K562 (cell line): Measurements from ENCODE around the gene CCDC15. TPM values are rescaled to one million over a fixed set of nuclear protein-coding genes. Genes with fewer than 3 reads are reported as not detected.

Experiments used
- ATAC-seq: fragments of 200-7000 bp; cut with Tn5 transposase; 3 replicates; pipeline ENCODE4 v1.9.1; 2020; ENCODE audit warnings: moderate library complexity
- BruUV-seq: library from RNA; stranded (reverse); fragments of 400-500 nt; replicated peaks from 2 replicates; lab custom pipeline; 2021; lab: Mats Ljungman, UMichigan
- CTCF ChIA-PET: fragments of 300-600 bp; formaldehyde crosslinking; extraction: SDS; loops from one replicate; lab custom pipeline; 2021; ENCODE audit warnings: low intra/inter-chr PET ratio; lab: Yijun Ruan, JAX
- POLR2A ChIA-PET: fragments of 300-600, 350-650 bp; sonication (Branson Sonifier 250); formaldehyde crosslinking; extraction: SDS; loops from one replicate; lab custom pipeline; 2021; ENCODE audit warnings: antibody characterized with exemption, inconsistent platforms; lab: Yijun Ruan, JAX
- DNase-seq, 4 experiments: peaks; one replicate each; pipeline versions ENCODE4 v3.0.0 to v3.0.0-alpha.2; 2011 to 2018; ENCODE audit warnings: low spot score in 3 of 4, mixed read lengths in 3 of 4; ENCODE audit errors: extremely low read depth in 1 of 4
- FAIRE-seq: peaks from 2 replicates; lab custom pipeline; 2011; peaks lifted over from hg19 to GRCh38; lab: Jason Lieb, UNC
- H2AFZ ChIP-seq: 2 replicates; pipeline ENCODE4 v1.6.0; 2011; ENCODE audit warnings: low read depth, low read length, control low read depth, inconsistent platforms
- H3K27ac ChIP-seq: fragments of 200-600 bp; 3 replicates; pipeline ENCODE4 v1.8.0; 2011; ENCODE audit warnings: low read depth, mild to moderate bottlenecking, control low read depth, inconsistent platforms, low read length, moderate library complexity, mixed read lengths; ENCODE audit errors: extremely low read depth
- H3K27me3 ChIP-seq, 2 experiments: fragments of 300-600 bp in 1 of 2; 2 replicates in 1 of 2; 3 replicates in 1 of 2; pipeline versions ENCODE4 v1.6.0 to v1.8.0; 2011; ENCODE audit warnings: inconsistent platforms in 2 of 2, low read length in 2 of 2, mild to moderate bottlenecking in 1 of 2, mixed read lengths in 1 of 2, moderate library complexity in 1 of 2; ENCODE audit not compliant: control insufficient read depth in 2 of 2, insufficient read depth in 2 of 2
- H3K36me3 ChIP-seq: fragments of 300-600 bp; 3 replicates; pipeline ENCODE4 v1.8.0; 2011; ENCODE audit warnings: mild to moderate bottlenecking, low read length, inconsistent platforms; ENCODE audit not compliant: control insufficient read depth, insufficient read depth
- H3K4me1 ChIP-seq, 2 experiments: fragments of 200-600 bp in 1 of 2; replicated peaks in 1 of 2; 2 replicates in 1 of 2; 3 replicates in 1 of 2; pipeline versions ENCODE4 v1.5.1 to v1.8.0; 2011; ENCODE audit warnings: inconsistent platforms in 2 of 2, low read length in 2 of 2, mild to moderate bottlenecking in 1 of 2, mixed read lengths in 1 of 2, moderate library complexity in 1 of 2; ENCODE audit not compliant: control insufficient read depth in 2 of 2, insufficient read depth in 2 of 2
- H3K4me2 ChIP-seq: 2 replicates; pipeline ENCODE4 v1.6.1; 2011; ENCODE audit warnings: low read length, control low read depth, inconsistent platforms, mixed read lengths; ENCODE audit not compliant: insufficient read depth
- H3K4me3 ChIP-seq: fragments of 200-600 bp; sonication (generic), shearing (Covaris generic); 2 replicates; pipeline ENCODE4 v1.5.1; 2016; ENCODE audit warnings: control low read depth, inconsistent platforms
- H3K79me2 ChIP-seq: fragments of 200-600 bp; 3 replicates; pipeline ENCODE4 v1.8.0; 2011; ENCODE audit warnings: low read length, inconsistent platforms; ENCODE audit not compliant: control insufficient read depth, insufficient read depth
- H3K9ac ChIP-seq, 2 experiments: 2 replicates each; pipeline versions ENCODE4 v1.6.0 to v1.6.1; 2011; ENCODE audit warnings: low read depth in 2 of 2, low read length in 2 of 2, control low read depth in 1 of 2, inconsistent platforms in 1 of 2, mild to moderate bottlenecking in 1 of 2, mixed read lengths in 1 of 2; ENCODE audit not compliant: insufficient read depth in 1 of 2
- H3K9me1 ChIP-seq: one replicate; pipeline ENCODE4 v1.6.0; 2011; ENCODE audit warnings: inconsistent platforms, mild to moderate bottlenecking, low read length, moderate library complexity; ENCODE audit not compliant: control insufficient read depth, insufficient read depth
- H3K9me3 ChIP-seq: replicated peaks from 2 replicates; pipeline ENCODE4 v1.5.1; 2011; ENCODE audit warnings: low read depth, low read length, inconsistent platforms; ENCODE audit not compliant: control insufficient read depth, insufficient read depth
- H4K20me1 ChIP-seq: replicated peaks from 2 replicates; pipeline ENCODE4 v1.6.1; 2011; ENCODE audit warnings: low read length, inconsistent platforms, mixed read lengths; ENCODE audit not compliant: control insufficient read depth, insufficient read depth
- BACH1 ChIP-seq: fragments of 200-800 bp; sonication (Bioruptor generic); IDR thresholded peaks from 2 replicates; pipeline ENCODE4 v1.6.1; 2016; ENCODE audit warnings: missing genetic modification characterization, missing compliant biosample characterization
- BMI1 ChIP-seq: fragments of 150-350 bp; IDR thresholded peaks from 2 replicates; pipeline ENCODE4 v1.6.1; 2014; ENCODE audit warnings: low read length
- CXXC5 ChIP-seq: fragments of 250-450 bp; sonication (Bioruptor Pico); IDR thresholded peaks from 2 replicates; pipeline ENCODE4 v1.8.0; 2022; ENCODE audit warnings: inconsistent platforms, mild to moderate bottlenecking, moderate library complexity
- GABPB2 ChIP-seq: fragments of 250-450 bp; sonication (Bioruptor Pico); conservative IDR thresholded peaks from 2 replicates; pipeline ENCODE4 v1.5.1; 2021; ENCODE audit warnings: mild to moderate bottlenecking
- MTF1 ChIP-seq: fragments of 250-450 bp; sonication (Bioruptor Pico); IDR thresholded peaks from 2 replicates; pipeline ENCODE4 v1.9.0; 2021; ENCODE audit warnings: moderate library complexity, mild to moderate bottlenecking, inconsistent platforms, borderline replicate concordance
- NFE2 ChIP-seq: IDR thresholded peaks from 2 replicates; pipeline ENCODE4 v1.6.1; 2014; ENCODE audit warnings: antibody characterized with exemption, low read depth
- NR4A1 ChIP-seq, 2 experiments: fragments of 250-450 bp in 1 of 2; fragments of 450-650 bp in 1 of 2; sonication (Bioruptor Pico) in 1 of 2; IDR thresholded peaks; 2 replicates each; pipeline versions ENCODE4 v1.4.0 to v1.6.1; 2016 to 2020; ENCODE audit warnings: mild to moderate bottlenecking in 2 of 2, missing compliant biosample characterization in 1 of 2, missing genetic modification characterization in 1 of 2, moderate library complexity in 1 of 2
- POLR2AphosphoS5 ChIP-seq: IDR thresholded peaks from 2 replicates; pipeline ENCODE4 v1.6.1; 2011; ENCODE audit warnings: mild to moderate bottlenecking, low read depth, low read length, moderate library complexity; ENCODE audit not compliant: control insufficient read depth, insufficient read depth
- RBBP5 ChIP-seq: fragments of 200-600 bp; sonication (generic); IDR thresholded peaks from 2 replicates; pipeline ENCODE4 v1.6.1; 2012; ENCODE audit warnings: borderline replicate concordance, mild to moderate bottlenecking, low read length, control low read depth, inconsistent platforms; ENCODE audit not compliant: insufficient read depth, poor library complexity, severe bottlenecking
- ZKSCAN1 ChIP-seq: fragments of 150-350 bp; IDR thresholded peaks from 2 replicates; pipeline ENCODE4 v1.6.1; 2016; ENCODE audit warnings: low read depth, low read length
- ZNF263 ChIP-seq: sonication (generic); formaldehyde crosslinking; IDR thresholded peaks from 2 replicates; pipeline ENCODE4 v1.8.0; 2022; ENCODE audit warnings: mild to moderate bottlenecking, missing genetic modification reagents, borderline replicate concordance
- ZNF764 ChIP-seq: fragments of 250-450 bp; sonication (Bioruptor Pico); IDR thresholded peaks from 2 replicates; pipeline ENCODE4 v1.4.0; 2020; ENCODE audit warnings: low read depth, mild to moderate bottlenecking, moderate library complexity
- WGBS: fragments of 100-300 bp; shearing (Covaris generic); methylation state at CpG from one replicate; pipeline ENCODE4 v1.1.6; 2016; ENCODE audit warnings: low coverage, mixed read lengths; ENCODE audit not compliant: insufficient coverage; ENCODE audit errors: missing lambda C conversion rate; 5-methylcytosine and 5-hydroxymethylcytosine counted together
- in situ Hi-C: fragments of 300-500 bp; cut with MboI; formaldehyde crosslinking; loops from 4 replicates; pipeline ENCODE4 v1.15.0; 2018; ENCODE audit warnings: inconsistent platforms, mixed read lengths
- intact Hi-C: fragments of 100-400 bp; cut with micrococcal nuclease; formaldehyde crosslinking; loops from 2 replicates; pipeline ENCODE4 v1.14.2; 2022
- polyA plus RNA-seq, 8 experiments: library from polyadenylated mRNA; depleted of rRNA in 4 of 8; stranded (reverse) in 5 of 8; unstranded in 3 of 8; fragments of >200 nt; fragmentation: Nextera tagmentation in 2 of 8; fragmentation: Illumina TruSeq in 1 of 8; extraction: Ambion mirVana in 2 of 8; extraction: Trizol in 1 of 8; gene quantifications; 2 replicates each; pipeline versions ENCODE4 v1.2.1 to v1.2.3, GENCODE V29; 2011 to 2014; ENCODE audit warnings: inconsistent platforms in 1 of 8, missing spikeins in 1 of 8
- total RNA-seq, 7 experiments: library from RNA; depleted of rRNA in 6 of 7; stranded (reverse); fragments of >200 nt in 6 of 7; fragmentation: Illumina TruSeq in 2 of 7; extraction: Trizol in 2 of 7; gene quantifications; 2 replicates each; pipeline versions ENCODE4 v1.2.1 to v1.2.3, GENCODE V29; 2011 to 2021; ENCODE audit warnings: low replicate concordance in 1 of 7
- TF ChIP-seq, protein P1 (sequence below): fragments of 450-650 bp; IDR thresholded peaks from 2 replicates; pipeline ENCODE4 v1.6.1; 2017; ENCODE audit warnings: antibody characterized with exemption, mild to moderate bottlenecking
- TF ChIP-seq, protein P2 (sequence below): IDR thresholded peaks from 2 replicates; pipeline ENCODE4 v1.6.1; 2011; ENCODE audit not compliant: insufficient read length; ENCODE audit errors: extremely low read depth
- TF ChIP-seq, protein P3 (sequence below): sonication (generic); formaldehyde crosslinking; IDR thresholded peaks from 2 replicates; pipeline ENCODE4 v1.8.1; 2023; ENCODE audit warnings: mild to moderate bottlenecking, missing genetic modification reagents

Gene CCDC15
- total and polyA plus RNA-seq, 9 of the 15 experiments (the other 6 are each of a cell fraction or from before 2014, with no cell fraction given) = 1.9 to 9.2 (median 3.9) TPM

GRCh38 chr11:125075900-125076317 is 121.9 kb downstream of the CCDC15 start:
- H3K4me2 ChIP-seq = peak overlapping the region; percentile 64; the same call in 1 of the 2 replicates
- H3K4me3 ChIP-seq = no peak overlapping the region
- FAIRE-seq = peak; percentile 19
- no peaks in the 10 kb centered on the region for H3K9me3 ChIP-seq
- no peaks in the 10 kb centered on the region for H3K27me3 ChIP-seq
- ATAC-seq = peak; percentile 36
- no TSS peak for BruUV-seq
- peaks cover 44 to 52% of the 10 kb centered on the region in 2 experiments for H3K4me1 ChIP-seq
- in situ Hi-C loops (no loop called here), intact Hi-C loops (no loop called here)
- ChIA-PET CTCF (interaction anchor here (0.7 kb wide), 1 partner anchor 10 kb away, joined by 3 read pairs; no protein-coding TSS in a partner anchor), POLR2A (no interaction called here)
- peak overlapping the region; percentile 39 to 66; a peak in 3 of 4 replicates for H3K9ac ChIP-seq
- no peaks in the 10 kb centered on the region for H4K20me1 ChIP-seq
- H3K79me2 ChIP-seq = no peaks in the 10 kb centered on the region
- H3K9me1 ChIP-seq = peaks cover 5% of the 10 kb centered on the region
- peak; percentile 60 to 68 (median 62) for DNase-seq
- 45% methylated on average over 11 of the region's 11 CpGs for WGBS
- H3K36me3 ChIP-seq = no peaks in the 10 kb centered on the region
- H2AFZ ChIP-seq = peak overlapping the region; percentile 88
- peak overlapping the region; percentile 62 for H3K27ac ChIP-seq
- TF ChIP-seq NFE2 (peak; percentile 82), RBBP5 (no peak), ZNF764 (CRISPR knock-in tag) (0 out of 2 replicates have a peak, but pooled peaks have one; percentile 11), CXXC5 (CRISPR knock-in tag) (0 out of 2 replicates have a peak, but pooled peaks have one; percentile 41), GABPB2 (no peak), MTF1 (CRISPR knock-in tag) (no peak), ZKSCAN1 (no peak), POLR2AphosphoS5 (no peak), BMI1 (no peak), ZNF263 (CRISPR knock-in tag) (no peak), NR4A1 (CRISPR knock-in tag; IDR thresholded peaks at IDR 0.05) (no peak), NR4A1 (tag; IDR thresholded peaks at IDR 0.05) (peak; percentile 64; the same call in 1 of the 2 replicates), BACH1 (tag) (0 out of 2 replicates have a peak, but pooled peaks have one; percentile 27)
- TF ChIP-seq, protein P1, sequence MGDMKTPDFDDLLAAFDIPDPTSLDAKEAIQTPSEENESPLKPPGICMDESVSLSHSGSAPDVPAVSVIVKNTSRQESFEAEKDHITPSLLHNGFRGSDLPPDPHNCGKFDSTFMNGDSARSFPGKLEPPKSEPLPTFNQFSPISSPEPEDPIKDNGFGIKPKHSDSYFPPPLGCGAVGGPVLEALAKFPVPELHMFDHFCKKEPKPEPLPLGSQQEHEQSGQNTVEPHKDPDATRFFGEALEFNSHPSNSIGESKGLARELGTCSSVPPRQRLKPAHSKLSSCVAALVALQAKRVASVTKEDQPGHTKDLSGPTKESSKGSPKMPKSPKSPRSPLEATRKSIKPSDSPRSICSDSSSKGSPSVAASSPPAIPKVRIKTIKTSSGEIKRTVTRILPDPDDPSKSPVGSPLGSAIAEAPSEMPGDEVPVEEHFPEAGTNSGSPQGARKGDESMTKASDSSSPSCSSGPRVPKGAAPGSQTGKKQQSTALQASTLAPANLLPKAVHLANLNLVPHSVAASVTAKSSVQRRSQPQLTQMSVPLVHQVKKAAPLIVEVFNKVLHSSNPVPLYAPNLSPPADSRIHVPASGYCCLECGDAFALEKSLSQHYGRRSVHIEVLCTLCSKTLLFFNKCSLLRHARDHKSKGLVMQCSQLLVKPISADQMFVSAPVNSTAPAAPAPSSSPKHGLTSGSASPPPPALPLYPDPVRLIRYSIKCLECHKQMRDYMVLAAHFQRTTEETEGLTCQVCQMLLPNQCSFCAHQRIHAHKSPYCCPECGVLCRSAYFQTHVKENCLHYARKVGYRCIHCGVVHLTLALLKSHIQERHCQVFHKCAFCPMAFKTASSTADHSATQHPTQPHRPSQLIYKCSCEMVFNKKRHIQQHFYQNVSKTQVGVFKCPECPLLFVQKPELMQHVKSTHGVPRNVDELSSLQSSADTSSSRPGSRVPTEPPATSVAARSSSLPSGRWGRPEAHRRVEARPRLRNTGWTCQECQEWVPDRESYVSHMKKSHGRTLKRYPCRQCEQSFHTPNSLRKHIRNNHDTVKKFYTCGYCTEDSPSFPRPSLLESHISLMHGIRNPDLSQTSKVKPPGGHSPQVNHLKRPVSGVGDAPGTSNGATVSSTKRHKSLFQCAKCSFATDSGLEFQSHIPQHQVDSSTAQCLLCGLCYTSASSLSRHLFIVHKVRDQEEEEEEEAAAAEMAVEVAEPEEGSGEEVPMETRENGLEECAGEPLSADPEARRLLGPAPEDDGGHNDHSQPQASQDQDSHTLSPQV = peak; percentile 82
- TF ChIP-seq, protein P2, sequence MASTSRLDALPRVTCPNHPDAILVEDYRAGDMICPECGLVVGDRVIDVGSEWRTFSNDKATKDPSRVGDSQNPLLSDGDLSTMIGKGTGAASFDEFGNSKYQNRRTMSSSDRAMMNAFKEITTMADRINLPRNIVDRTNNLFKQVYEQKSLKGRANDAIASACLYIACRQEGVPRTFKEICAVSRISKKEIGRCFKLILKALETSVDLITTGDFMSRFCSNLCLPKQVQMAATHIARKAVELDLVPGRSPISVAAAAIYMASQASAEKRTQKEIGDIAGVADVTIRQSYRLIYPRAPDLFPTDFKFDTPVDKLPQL = no peak
- TF ChIP-seq, protein P3, sequence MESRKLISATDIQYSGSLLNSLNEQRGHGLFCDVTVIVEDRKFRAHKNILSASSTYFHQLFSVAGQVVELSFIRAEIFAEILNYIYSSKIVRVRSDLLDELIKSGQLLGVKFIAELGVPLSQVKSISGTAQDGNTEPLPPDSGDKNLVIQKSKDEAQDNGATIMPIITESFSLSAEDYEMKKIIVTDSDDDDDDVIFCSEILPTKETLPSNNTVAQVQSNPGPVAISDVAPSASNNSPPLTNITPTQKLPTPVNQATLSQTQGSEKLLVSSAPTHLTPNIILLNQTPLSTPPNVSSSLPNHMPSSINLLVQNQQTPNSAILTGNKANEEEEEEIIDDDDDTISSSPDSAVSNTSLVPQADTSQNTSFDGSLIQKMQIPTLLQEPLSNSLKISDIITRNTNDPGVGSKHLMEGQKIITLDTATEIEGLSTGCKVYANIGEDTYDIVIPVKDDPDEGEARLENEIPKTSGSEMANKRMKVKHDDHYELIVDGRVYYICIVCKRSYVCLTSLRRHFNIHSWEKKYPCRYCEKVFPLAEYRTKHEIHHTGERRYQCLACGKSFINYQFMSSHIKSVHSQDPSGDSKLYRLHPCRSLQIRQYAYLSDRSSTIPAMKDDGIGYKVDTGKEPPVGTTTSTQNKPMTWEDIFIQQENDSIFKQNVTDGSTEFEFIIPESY (CRISPR knock-in tag) = no peak
